ENCODE measurements around the gene INMT.

DNA sequence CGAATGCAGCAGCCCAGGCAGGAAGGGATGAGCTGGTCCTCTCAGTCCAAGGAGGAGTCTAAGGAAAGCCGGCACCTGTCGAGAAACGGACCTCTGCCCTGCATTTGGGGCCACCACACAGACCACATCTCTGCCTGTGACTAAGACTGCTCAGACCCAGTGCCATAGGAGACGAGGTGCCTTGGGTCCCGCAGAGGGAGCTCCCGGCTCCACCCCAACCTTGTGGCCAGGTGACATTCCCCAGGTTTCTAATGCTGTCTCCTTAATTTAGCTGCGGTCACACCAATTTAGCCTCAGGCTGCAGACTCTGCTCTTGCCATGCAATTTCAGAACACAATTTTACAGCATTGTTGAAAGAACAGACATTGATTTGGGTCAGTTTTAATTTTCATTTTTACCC is 46.9 kb upstream of the INMT start:
- TF ChIP-seq CTCF (IDR thresholded peaks at IDR 0.05; ENCODE audit: low read depth, low read length) (no peak), EZH2phosphoT487 (IDR thresholded peaks at IDR 0.05; ENCODE audit: low read depth) (no peak)

All from OCI-LY3 (cell line).